ENCODE data around the gene DHCR24.

DNA sequence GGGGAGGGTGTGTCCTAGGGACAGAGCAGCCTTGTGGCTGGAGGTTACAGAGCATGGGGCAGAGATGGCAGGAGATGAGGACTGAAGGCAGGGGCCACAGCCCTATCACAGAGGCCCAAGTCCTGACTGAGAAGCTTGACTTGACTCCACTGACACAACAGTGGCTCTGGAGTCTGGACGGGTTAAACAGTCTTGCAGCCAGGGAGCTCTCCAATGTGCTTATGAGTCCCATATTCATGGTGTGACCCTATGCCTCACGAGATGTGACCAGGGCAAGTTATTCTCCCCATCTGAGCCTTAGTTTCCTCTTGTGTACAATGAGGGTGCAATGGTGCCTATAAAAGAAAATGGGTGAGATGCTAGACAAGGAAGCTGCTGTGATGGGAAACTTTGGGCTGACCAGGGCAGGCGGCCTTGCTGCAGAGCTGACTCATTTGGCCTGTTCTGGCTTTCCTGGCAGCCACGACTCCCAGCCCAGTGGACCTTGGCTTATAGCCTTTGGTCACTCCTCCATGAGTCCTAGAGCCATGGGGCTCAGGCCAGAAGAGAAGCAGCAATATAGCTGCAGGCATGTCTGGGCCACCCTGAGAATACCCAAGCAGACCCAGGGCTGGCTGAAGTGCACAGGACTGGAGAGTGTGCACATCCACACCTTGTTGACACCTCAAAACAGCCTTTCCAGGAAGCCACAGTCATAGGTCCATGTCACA, 83.1 kb downstream of the DHCR24 start:
- TF ChIP-seq, protein P1, sequence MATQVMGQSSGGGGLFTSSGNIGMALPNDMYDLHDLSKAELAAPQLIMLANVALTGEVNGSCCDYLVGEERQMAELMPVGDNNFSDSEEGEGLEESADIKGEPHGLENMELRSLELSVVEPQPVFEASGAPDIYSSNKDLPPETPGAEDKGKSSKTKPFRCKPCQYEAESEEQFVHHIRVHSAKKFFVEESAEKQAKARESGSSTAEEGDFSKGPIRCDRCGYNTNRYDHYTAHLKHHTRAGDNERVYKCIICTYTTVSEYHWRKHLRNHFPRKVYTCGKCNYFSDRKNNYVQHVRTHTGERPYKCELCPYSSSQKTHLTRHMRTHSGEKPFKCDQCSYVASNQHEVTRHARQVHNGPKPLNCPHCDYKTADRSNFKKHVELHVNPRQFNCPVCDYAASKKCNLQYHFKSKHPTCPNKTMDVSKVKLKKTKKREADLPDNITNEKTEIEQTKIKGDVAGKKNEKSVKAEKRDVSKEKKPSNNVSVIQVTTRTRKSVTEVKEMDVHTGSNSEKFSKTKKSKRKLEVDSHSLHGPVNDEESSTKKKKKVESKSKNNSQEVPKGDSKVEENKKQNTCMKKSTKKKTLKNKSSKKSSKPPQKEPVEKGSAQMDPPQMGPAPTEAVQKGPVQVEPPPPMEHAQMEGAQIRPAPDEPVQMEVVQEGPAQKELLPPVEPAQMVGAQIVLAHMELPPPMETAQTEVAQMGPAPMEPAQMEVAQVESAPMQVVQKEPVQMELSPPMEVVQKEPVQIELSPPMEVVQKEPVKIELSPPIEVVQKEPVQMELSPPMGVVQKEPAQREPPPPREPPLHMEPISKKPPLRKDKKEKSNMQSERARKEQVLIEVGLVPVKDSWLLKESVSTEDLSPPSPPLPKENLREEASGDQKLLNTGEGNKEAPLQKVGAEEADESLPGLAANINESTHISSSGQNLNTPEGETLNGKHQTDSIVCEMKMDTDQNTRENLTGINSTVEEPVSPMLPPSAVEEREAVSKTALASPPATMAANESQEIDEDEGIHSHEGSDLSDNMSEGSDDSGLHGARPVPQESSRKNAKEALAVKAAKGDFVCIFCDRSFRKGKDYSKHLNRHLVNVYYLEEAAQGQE (IDR thresholded peaks at IDR 0.05; ENCODE audit: insufficient read depth in 1 of 2, low read depth in 2 of 2, low read length in 2 of 2), result peak in 1 of 2 experiments; percentile 82; a peak in 2 of 4 replicates
- no peak for TF ChIP-seq SIN3A (IDR thresholded peaks at IDR 0.05; ENCODE audit: borderline replicate concordance, insufficient read depth, low read length)
- TF ChIP-seq FOXP2 (optimal IDR thresholded peaks at IDR 0.05; ENCODE audit: borderline replicate concordance, extremely low read depth, extremely low read length, insufficient read depth), result no peak

Data from PFSK-1 (cell line).